GM18870 (cell line): ENCODE measurements around the gene ABCA13.

ENCODE experiments used
- ATAC-seq: cut with Tn5 transposase; IDR thresholded peaks from one replicate; pipeline ENCODE4 v1.9.1; 2021; ENCODE audit warnings: moderate library complexity; ENCODE audit not compliant: unreplicated experiment

Gene ABCA13

GRCh38 chr7:48505466-48505865, 334.2 kb downstream of the ABCA13 start:
- no peak for ATAC-seq

GRCh38 chr7:48506569-48506968, 335.3 kb downstream of the ABCA13 start:
- ATAC-seq = no peak

GRCh38 chr7:48511080-48511479, 339.8 kb downstream of the ABCA13 start:
- no peak for ATAC-seq

GRCh38 chr7:48512892-48513291, 341.6 kb downstream of the ABCA13 start:
- no peak for ATAC-seq

GRCh38 chr7:48515171-48515570, 343.9 kb downstream of the ABCA13 start:
- no peak for ATAC-seq

GRCh38 chr7:48518092-48518491, 346.8 kb downstream of the ABCA13 start:
- ATAC-seq = no peak

GRCh38 chr7:48522692-48523091, 351.4 kb downstream of the ABCA13 start:
- no peak for ATAC-seq

DNA sequence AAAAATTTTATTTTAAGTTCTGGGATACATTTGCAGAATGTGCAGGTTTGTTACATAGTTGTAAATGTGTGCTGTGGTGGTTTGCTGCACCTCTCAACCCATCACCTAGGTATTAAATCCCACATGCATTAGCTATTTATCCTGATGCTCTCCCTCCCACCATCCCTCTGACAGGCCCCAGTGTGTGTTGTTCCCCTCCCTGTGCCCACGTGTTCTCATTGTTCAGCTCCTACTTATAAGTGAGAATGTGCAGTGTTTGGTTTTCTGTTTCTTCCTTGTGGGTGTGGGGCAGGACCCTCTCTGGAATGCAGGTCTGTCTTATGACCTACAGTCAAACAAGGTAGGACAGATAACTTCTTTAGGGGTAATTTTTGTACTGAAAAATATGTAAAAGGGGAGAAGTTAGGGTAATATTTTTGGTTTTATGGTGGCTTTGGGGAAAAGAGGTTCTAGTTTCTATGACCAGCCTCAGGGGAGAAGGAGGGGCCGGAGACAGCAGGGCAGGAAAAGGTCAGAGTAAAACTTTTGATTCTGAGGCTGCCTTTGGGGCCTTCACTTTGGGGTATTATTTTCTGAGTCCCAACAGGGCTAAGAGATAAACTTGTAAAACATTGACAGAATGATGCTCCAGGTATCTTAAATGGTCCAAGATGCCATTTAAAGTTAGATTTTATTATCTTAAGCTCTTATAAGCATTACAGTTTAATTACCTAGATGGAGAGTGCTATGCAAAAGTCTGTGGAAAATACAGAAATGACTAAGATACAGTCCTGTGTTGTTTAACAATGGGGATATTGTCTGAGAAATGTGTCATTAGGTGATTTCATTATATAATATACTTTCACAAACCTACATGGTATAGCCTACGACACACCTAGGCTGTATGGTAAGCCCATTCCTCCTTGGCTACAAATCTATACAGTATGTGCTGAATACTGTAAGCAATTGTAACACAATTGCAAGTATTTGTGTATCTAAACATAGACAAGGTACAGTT, 354.8 kb downstream of the ABCA13 start:
- ATAC-seq = no peak

DNA sequence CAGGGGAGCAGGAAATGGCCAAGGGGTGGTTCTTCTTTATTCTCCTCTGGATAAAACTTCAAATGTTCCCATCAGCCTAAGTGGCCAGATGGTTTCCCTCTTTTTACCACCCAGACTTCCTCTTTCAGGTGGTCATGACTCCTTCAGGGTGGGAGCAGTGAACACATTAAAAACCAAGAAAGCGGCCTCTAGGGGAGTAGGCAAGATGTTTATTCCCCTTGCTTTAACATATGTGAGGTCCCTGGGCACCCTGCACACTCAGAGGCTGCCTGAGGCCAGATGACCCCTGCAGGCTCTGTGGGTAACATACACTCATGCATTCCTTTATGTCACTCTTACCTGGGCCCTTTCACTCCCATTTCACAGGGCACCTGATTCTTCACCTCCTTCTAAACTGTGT, 357.4 kb downstream of the ABCA13 start:
- no peak for ATAC-seq

GRCh38 chr7:48537561-48537960, 366.3 kb downstream of the ABCA13 start:
- no peak for ATAC-seq

DNA sequence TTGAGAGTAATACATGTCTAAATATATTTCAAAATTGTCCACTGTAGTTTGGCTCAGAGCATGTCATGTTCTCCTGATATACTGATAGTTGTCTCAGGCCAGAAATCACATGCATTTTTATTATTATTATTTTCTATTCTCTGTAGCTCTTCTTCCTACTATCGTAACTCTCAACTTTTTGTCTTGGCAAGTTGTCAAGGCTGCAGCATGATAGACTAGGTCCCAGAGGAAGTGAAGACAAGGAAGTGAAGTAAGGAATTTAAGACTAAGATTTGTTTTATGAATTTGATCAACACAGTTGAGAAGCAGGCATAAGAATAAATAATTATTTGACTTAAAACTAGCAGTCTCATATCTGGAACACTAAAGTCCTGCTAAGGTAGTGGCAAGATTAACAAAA, 369.5 kb downstream of the ABCA13 start:
- ATAC-seq = no peak

GRCh38 chr7:48548667-48549066, 377.4 kb downstream of the ABCA13 start:
- no peak for ATAC-seq

GRCh38 chr7:48551652-48552051, 380.4 kb downstream of the ABCA13 start:
- no peak for ATAC-seq

- no peak for ATAC-seq
Observed at GRCh38 chr7:48563334-48563733, 392.1 kb downstream of the ABCA13 start.

GRCh38 chr7:48575516-48575915, 404.3 kb downstream of the ABCA13 start:
- no peak for ATAC-seq

GRCh38 chr7:48587475-48587874, 416.2 kb downstream of the ABCA13 start:
- ATAC-seq = no peak

- no peak for ATAC-seq
Observed at GRCh38 chr7:48594349-48594748, 423.1 kb downstream of the ABCA13 start.

DNA sequence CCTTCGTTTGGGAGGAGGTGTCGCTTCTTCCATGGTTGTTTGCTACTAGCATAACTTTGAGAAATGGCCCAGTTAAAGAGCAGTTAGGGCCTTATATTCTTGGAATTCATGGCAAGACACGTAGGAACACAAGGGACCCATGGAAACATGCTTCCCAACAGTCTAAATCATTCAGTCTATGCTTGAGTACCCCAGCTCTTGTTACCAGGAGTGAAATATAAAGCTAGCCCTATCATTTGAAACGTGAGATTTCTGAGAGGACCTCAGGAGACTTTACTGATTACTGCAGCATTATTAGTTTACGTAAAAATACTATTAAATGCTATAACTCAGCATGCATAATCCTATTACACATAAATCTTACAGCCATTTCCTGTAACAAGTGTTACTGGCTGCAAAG, 424.5 kb downstream of the ABCA13 start:
- no peak for ATAC-seq

DNA sequence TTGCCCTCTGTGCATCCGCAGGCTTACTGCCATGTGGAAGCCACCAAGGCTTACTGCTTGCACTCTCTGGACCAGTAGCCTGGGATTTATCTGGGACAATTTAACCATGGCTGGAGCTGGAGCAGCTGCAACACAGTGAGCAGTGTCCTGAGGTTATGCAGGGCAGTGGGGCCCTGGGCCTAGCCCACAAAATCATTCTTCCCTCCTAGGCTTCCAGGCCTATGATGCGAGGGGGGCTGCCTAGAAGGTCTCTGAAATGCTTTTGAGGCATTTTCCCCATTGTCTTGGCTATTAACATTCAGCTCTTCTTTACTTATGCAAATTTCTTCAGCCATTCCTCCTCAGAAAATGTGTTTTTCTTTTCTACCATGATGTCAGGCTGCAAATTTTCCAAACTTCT, 439.4 kb downstream of the ABCA13 start:
- no peak for ATAC-seq

DNA sequence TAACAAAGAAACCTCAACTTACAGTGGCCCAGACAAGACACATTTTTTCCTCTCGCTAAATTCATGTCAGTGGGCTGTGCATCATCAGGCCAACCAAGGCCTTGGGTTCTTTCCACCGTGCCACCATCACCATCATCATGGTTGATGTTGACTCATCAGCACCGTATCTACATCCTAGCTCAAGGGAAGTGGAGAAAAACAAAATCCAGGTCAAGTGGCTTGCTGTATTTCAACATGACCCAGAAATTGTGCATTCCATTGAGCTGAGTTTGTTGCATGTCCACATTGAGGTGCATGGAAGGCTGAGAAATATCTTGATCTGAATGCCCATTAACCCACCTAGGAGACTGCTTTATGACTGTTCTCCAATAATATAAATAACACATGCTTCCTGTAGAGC, 440.7 kb downstream of the ABCA13 start:
- ATAC-seq = no peak

GRCh38 chr7:48617508-48617907, 446.2 kb downstream of the ABCA13 start:
- no peak for ATAC-seq

GRCh38 chr7:48617993-48618392, 446.7 kb downstream of the ABCA13 start:
- ATAC-seq = no peak

- no peak for ATAC-seq
Observed at GRCh38 chr7:48621076-48621475, 449.8 kb downstream of the ABCA13 start.
